HepG2 (cell line): ENCODE measurements around the gene PBX1. TPM values are rescaled to one million over a fixed set of nuclear protein-coding genes. Genes with fewer than 3 reads are reported as not detected.

Source experiments
- ATAC-seq: fragments of 200-7000 bp; cut with Tn5 transposase; 3 replicates; pipeline ENCODE4 v1.9.1; 2020; ENCODE audit warnings: mild to moderate bottlenecking, moderate library complexity
- BruUV-seq: library from RNA; stranded (reverse); fragments of 400-500 nt; replicated peaks from 2 replicates; lab custom pipeline; 2021; lab: Mats Ljungman, UMichigan
- CTCF ChIA-PET: fragments of 300-600 bp; formaldehyde crosslinking; extraction: SDS; loops from one replicate; lab custom pipeline; 2021; ENCODE audit warnings: low total read pairs, inconsistent platforms, low intra/inter-chr PET ratio; lab: Yijun Ruan, JAX
- POLR2A ChIA-PET: fragments of 350-600 bp; sonication (Branson Sonifier 250); formaldehyde crosslinking; loops from one replicate; lab custom pipeline; 2020; ENCODE audit warnings: antibody characterized with exemption, inconsistent platforms; lab: Yijun Ruan, JAX
- DNase-seq: peaks from one replicate; pipeline ENCODE4 v3.0.0-alpha.2; 2015; ENCODE audit warnings: low spot score
- FAIRE-seq: peaks from 3 replicates; lab custom pipeline; 2011; peaks lifted over from hg19 to GRCh38; lab: Jason Lieb, UNC
- H2AFZ ChIP-seq: one replicate; pipeline ENCODE4 v1.6.1; 2011; ENCODE audit warnings: low read length, inconsistent platforms
- H3K27ac ChIP-seq: fragments of 300-600 bp; 3 replicates; pipeline ENCODE4 v1.8.0; 2011; ENCODE audit warnings: mixed run types, mild to moderate bottlenecking, mixed read lengths, low read length, inconsistent platforms; ENCODE audit not compliant: insufficient read depth; ENCODE audit errors: extremely low read length
- H3K27me3 ChIP-seq, 2 experiments: fragments of 200-600 bp in 1 of 2; 2 replicates in 1 of 2; 3 replicates in 1 of 2; pipeline versions ENCODE4 v1.6.0 to v1.8.0; 2011; ENCODE audit warnings: low read length in 2 of 2, mild to moderate bottlenecking in 2 of 2, moderate library complexity in 2 of 2, inconsistent platforms in 1 of 2; ENCODE audit not compliant: insufficient read depth in 2 of 2, control insufficient read depth in 1 of 2
- H3K36me3 ChIP-seq, 2 experiments: fragments of 200-600 bp in 1 of 2; replicated peaks in 1 of 2; 2 replicates in 1 of 2; 3 replicates in 1 of 2; pipeline versions ENCODE4 v1.5.1 to v1.8.0; 2011; ENCODE audit warnings: low read length in 2 of 2, inconsistent platforms in 1 of 2; ENCODE audit not compliant: insufficient read depth in 2 of 2, control insufficient read depth in 1 of 2
- H3K4me1 ChIP-seq: 2 replicates; pipeline ENCODE4 v1.5.1; 2012; ENCODE audit warnings: low read length, inconsistent platforms; ENCODE audit not compliant: insufficient read depth
- H3K4me2 ChIP-seq: 2 replicates; pipeline ENCODE4 v1.6.0; 2011; ENCODE audit warnings: low read depth, low read length, inconsistent platforms
- H3K4me3 ChIP-seq, 3 experiments: fragments of 200-600 bp in 1 of 3; sonication (generic), shearing (Covaris generic) in 1 of 3; replicated peaks in 1 of 3; 2 replicates each; pipeline ENCODE4 v1.5.1; 2011 to 2016; ENCODE audit warnings: low read length in 3 of 3, inconsistent platforms in 2 of 3, low read depth in 2 of 3, mild to moderate bottlenecking in 2 of 3, control low read depth in 1 of 3, mixed read lengths in 1 of 3; ENCODE audit not compliant: insufficient read depth in 1 of 3
- H3K79me2 ChIP-seq: one replicate; pipeline ENCODE4 v1.6.1; 2011; ENCODE audit warnings: low read length, inconsistent platforms; ENCODE audit not compliant: insufficient read depth
- H3K9ac ChIP-seq: 2 replicates; pipeline ENCODE4 v1.6.0; 2011; ENCODE audit warnings: mild to moderate bottlenecking, low read depth, low read length, inconsistent platforms; ENCODE audit not compliant: insufficient read depth
- H3K9me3 ChIP-seq: 2 replicates; pipeline ENCODE4 v1.5.1; 2012; ENCODE audit warnings: mild to moderate bottlenecking, low read length
- H4K20me1 ChIP-seq: 2 replicates; pipeline ENCODE4 v1.6.0; 2011; ENCODE audit warnings: inconsistent platforms, mild to moderate bottlenecking, low read length, moderate library complexity; ENCODE audit not compliant: insufficient read depth
- WGBS: methylation state at CpG from one replicate; pipeline ENCODE4 v1.1.6; 2017; ENCODE audit warnings: low lambda C conversion rate; 5-methylcytosine and 5-hydroxymethylcytosine counted together
- in situ Hi-C: cut with HindIII; loops from 2 replicates; pipeline ENCODE4 v1.10.0; 2017; ENCODE audit warnings: low pct_unique_long_range_greater_than_20kb; ENCODE audit not compliant: extremely low pct_ligation_motif_present
- intact Hi-C: fragments of 100-400 bp; cut with micrococcal nuclease; formaldehyde crosslinking; loops from one replicate; pipeline ENCODE4 v1.10.0; 2022; ENCODE audit not compliant: unreplicated experiment
- polyA plus RNA-seq, 8 experiments: library from polyadenylated mRNA; depleted of rRNA in 3 of 8; stranded (reverse) in 7 of 8; unstranded in 1 of 8; fragments of >200 nt; fragmentation: Illumina TruSeq in 4 of 8; extraction: Trizol in 4 of 8; gene quantifications; 2 replicates each; pipeline versions ENCODE4 v1.2.1 to v1.2.3, GENCODE V29; 2011 to 2016; ENCODE audit warnings: low read depth in 4 of 8, missing spikeins in 1 of 8, mixed read lengths in 1 of 8; ENCODE audit not compliant: insufficient read depth in 1 of 8
- total RNA-seq, 5 experiments: library from RNA; depleted of rRNA; stranded (reverse); fragments of >200 nt; fragmentation: Illumina TruSeq; extraction: Trizol; gene quantifications; 2 replicates each; pipeline ENCODE4 v1.2.3, GENCODE V29; 2016; ENCODE audit warnings: low read depth in 1 of 5
- TF ChIP-seq, protein P1 (sequence below): sonication (generic); formaldehyde crosslinking; IDR thresholded peaks from 2 replicates; pipeline ENCODE4 v1.9.0; 2021; ENCODE audit warnings: missing genetic modification reagents, mild to moderate bottlenecking, borderline replicate concordance
- TF ChIP-seq, protein P2 (sequence below): sonication (generic); formaldehyde crosslinking; IDR thresholded peaks from 2 replicates; pipeline ENCODE4 v1.4.0; 2020; ENCODE audit warnings: mild to moderate bottlenecking, missing genetic modification reagents
- TF ChIP-seq, protein P3 (sequence below): IDR thresholded peaks from 2 replicates; pipeline ENCODE4 v1.6.1; 2016; ENCODE audit warnings: control low read depth

The PBX1 gene
- total and polyA plus RNA-seq, 2 of the 13 experiments (the other 11 are each of a cell fraction or from before 2014, with no cell fraction given): 0.24 TPM; not detected in 1

DNA sequence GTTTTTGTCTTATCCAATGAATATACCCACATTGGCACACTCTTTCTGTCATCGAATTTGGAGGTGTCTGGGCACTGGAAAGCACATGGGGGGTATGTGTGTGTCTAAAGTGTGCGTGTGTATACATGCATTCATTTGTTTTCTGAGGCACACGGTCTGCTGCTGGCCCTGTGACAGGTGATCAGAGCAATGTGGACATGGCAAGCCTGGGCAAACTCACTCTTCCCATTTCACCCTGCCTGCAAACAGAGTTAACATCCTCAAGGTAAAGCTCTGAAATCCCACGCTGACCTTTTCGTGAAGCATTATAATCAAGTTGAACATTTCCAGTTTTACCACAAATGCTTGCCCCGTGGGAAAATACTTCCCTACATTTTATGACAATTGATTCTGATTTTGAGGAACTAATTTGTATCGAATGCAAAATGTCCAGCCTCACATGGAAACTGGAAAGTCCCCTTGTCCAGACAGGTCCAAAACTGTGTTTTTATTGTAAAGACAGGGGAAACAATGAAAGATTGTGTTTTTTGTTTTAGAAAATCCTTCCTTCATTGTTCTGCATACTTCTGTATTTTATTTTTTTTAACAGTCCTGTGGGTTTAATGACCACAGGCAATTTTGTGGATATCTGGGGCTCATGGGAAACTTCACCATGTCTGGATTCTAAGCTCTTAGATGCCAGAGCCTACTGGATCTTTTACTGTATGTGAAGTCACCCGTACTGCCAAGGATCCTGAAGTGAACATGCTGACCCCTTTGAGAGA, 160.9 kb downstream of the PBX1 start:
- POLR2A ChIA-PET: no interaction called here

More for the DNA sequence above, 160.9 kb downstream of the PBX1 start:
- Histone ChIP-seq H3K4me2 (no peak overlapping the region), H3K9me3 (no peaks in the 10 kb centered on the region), H3K27ac (no peak overlapping the region), H2AFZ (no peak overlapping the region), H3K4me1 (no peaks in the 10 kb centered on the region), H3K4me3 (no peak overlapping the region), H3K36me3 (no peaks in the 10 kb centered on the region), H3K27me3 (no peaks in the 10 kb centered on the region), H4K20me1 (no peaks in the 10 kb centered on the region), H3K79me2 (no peaks in the 10 kb centered on the region), H3K9ac (no peak overlapping the region)
- DNase-seq (no peak), FAIRE-seq (no peak), ATAC-seq (no peak)
- BruUV-seq: no TSS peak
- intact Hi-C loops: no loop called here
- WGBS: 36% methylated on average over 8 of the region's 8 CpGs
- TF ChIP-seq, protein P1, sequence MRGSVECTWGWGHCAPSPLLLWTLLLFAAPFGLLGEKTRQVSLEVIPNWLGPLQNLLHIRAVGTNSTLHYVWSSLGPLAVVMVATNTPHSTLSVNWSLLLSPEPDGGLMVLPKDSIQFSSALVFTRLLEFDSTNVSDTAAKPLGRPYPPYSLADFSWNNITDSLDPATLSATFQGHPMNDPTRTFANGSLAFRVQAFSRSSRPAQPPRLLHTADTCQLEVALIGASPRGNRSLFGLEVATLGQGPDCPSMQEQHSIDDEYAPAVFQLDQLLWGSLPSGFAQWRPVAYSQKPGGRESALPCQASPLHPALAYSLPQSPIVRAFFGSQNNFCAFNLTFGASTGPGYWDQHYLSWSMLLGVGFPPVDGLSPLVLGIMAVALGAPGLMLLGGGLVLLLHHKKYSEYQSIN (CRISPR knock-in tag): no peak
- TF ChIP-seq, protein P2, sequence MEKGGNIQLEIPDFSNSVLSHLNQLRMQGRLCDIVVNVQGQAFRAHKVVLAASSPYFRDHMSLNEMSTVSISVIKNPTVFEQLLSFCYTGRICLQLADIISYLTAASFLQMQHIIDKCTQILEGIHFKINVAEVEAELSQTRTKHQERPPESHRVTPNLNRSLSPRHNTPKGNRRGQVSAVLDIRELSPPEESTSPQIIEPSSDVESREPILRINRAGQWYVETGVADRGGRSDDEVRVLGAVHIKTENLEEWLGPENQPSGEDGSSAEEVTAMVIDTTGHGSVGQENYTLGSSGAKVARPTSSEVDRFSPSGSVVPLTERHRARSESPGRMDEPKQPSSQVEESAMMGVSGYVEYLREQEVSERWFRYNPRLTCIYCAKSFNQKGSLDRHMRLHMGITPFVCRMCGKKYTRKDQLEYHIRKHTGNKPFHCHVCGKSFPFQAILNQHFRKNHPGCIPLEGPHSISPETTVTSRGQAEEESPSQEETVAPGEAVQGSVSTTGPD (CRISPR knock-in tag): no peak
- TF ChIP-seq, protein P3, sequence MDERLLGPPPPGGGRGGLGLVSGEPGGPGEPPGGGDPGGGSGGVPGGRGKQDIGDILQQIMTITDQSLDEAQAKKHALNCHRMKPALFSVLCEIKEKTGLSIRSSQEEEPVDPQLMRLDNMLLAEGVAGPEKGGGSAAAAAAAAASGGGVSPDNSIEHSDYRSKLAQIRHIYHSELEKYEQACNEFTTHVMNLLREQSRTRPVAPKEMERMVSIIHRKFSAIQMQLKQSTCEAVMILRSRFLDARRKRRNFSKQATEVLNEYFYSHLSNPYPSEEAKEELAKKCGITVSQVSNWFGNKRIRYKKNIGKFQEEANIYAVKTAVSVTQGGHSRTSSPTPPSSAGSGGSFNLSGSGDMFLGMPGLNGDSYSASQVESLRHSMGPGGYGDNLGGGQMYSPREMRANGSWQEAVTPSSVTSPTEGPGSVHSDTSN: no peak
- in situ Hi-C loops: no loop called here
- CTCF ChIA-PET: no interaction called here
